Mesodermal cell (in vitro differentiated cells): Measurements from ENCODE around the gene EPSTI1.
"Not testable (repeated sequence)": the region's sequence is repeated elsewhere in the genome, so short reads cannot be mapped to it uniquely, and the experiment has no call there.

ENCODE experiments used
- H3K27ac ChIP-seq: 2 replicates; pipeline ENCODE4 v1.7.0; 2013; ENCODE audit warnings: mild to moderate bottlenecking, low read depth, low read length, moderate library complexity; ENCODE audit not compliant: severe bottlenecking
- H3K36me3 ChIP-seq: 2 replicates; pipeline ENCODE4 v1.7.1; 2013; ENCODE audit warnings: mild to moderate bottlenecking, low read length, moderate library complexity; ENCODE audit not compliant: control insufficient read depth, insufficient read depth
- H3K4me1 ChIP-seq: one replicate; pipeline ENCODE4 v1.7.1; 2013; ENCODE audit warnings: mild to moderate bottlenecking, low read length; ENCODE audit not compliant: insufficient read depth, control insufficient read depth, poor library complexity, severe bottlenecking
- H3K4me3 ChIP-seq: 2 replicates; pipeline ENCODE4 v1.7.0; 2013; ENCODE audit warnings: low read length, control low read depth, mild to moderate bottlenecking; ENCODE audit not compliant: insufficient read depth, poor library complexity, severe bottlenecking; ENCODE audit errors: extremely low read depth
- H3K9me3 ChIP-seq: 2 replicates; pipeline ENCODE4 v1.7.1; 2013; ENCODE audit warnings: mild to moderate bottlenecking, low read length, moderate library complexity; ENCODE audit not compliant: control insufficient read depth
- WGBS, 2 experiments: methylation state at CpG; one replicate each; pipeline ENCODE4 v1.1.5; 2013; ENCODE audit warnings: missing lambda C conversion rate in 2 of 2; ENCODE audit not compliant: insufficient coverage in 2 of 2; 5-methylcytosine and 5-hydroxymethylcytosine counted together

Gene EPSTI1

DNA sequence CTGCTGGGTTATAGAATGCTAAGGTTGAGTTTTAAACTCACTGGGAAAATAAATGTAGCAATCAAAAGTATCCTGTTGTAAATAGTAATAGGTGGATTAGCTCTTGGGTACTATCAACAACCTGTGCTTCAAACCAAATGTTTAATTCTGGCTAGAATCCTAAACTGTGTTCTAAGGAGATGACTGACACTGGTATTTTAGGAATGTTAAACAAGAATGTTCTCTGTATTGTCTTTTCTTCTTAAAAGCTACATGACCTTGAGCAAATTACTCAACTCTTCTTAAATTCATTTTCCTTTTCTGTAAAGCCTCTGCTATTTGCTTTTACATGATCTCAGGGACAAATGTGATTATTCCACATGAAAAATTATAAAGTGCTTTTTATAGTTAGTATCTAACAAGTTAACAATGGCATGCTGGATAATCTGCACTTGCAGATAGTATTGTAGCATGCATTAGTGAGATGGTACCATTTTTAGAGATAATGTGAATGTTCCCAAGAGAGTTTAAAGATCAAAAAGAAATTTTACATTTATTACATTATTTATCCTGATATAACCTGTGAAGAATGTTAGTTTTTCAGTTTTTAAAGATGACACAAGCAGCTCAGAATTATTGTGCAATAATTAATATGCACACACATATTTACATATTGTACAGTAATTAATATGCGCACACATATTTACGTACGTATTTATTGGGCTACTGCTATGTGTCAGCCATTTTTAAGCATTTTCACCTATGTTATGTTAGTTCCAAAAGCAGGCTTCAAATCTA is 13.6 kb upstream of the EPSTI1 start:
- Histone ChIP-seq H3K4me3 (no peak overlapping the region), H3K4me1 (peaks cover 29% of the 10 kb centered on the region)
- WGBS, 2 experiments, result 100% methylated on average over 1 of the region's 3 CpGs; no CpG with 5 or more reads in 1 of the 2 experiments

DNA sequence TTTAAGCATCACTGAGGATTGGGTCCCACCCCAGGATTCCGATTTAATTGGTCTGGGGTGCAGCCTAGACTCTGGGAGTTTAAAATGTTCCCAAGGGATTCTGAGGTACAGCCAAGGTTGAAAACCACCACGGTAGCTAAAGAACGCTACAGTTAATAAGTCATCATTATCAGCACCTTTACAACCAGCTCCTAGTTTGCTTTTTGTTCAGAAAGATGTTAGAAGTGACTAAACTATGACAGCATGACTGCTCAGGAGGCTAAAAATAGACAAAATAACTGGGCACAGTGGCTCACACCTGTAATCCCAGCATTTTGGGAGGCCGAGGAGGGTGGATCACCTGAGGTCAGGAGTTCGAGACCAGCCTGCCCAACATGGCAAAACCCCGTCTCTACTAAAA is 11.7 kb upstream of the EPSTI1 start:
- Histone ChIP-seq H3K27ac (no peak overlapping the region), H3K9me3 (peaks cover 5% of the 10 kb centered on the region), H3K4me3 (no peak overlapping the region), H3K4me1 (peaks cover 27% of the 10 kb centered on the region), H3K36me3 (no peaks in the 10 kb centered on the region)
- WGBS, 2 experiments, result 86 to 92% methylated on average over 2 to 4 of the region's 6 CpGs

More for the DNA sequence above, 13.6 kb upstream of the EPSTI1 start:
- H3K9me3 ChIP-seq, result peaks cover 5% of the 10 kb centered on the region
- H3K27ac ChIP-seq, result peak overlapping the region; percentile 62
- H3K36me3 ChIP-seq, result no peaks in the 10 kb centered on the region

DNA sequence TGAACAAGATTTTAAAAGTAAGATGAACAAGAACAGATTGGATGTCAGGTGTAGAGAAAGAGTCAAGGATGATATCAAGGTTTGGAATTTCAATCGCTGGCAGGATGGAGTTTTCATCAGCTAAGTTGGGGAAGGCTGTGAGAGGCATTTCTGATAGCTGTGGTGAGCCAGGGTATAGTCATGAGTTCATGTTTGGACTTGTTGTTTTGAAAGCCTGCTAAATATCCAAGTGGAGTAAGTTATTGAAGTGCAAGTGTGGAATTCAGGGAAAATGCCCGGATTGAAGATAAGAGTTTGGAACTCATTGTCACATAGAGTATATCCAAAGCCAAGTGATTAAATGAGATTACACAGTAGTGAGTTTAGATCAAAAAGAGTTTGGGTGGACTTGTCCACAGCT is 11.0 kb upstream of the EPSTI1 start:
- H3K36me3 ChIP-seq, result no peaks in the 10 kb centered on the region
- 95 to 100% methylated on average over 2 of the region's 2 CpGs for WGBS, 2 experiments
- H3K4me3 ChIP-seq, result no peak overlapping the region
- no peak overlapping the region for H3K27ac ChIP-seq
- H3K4me1 ChIP-seq, result peaks cover 21% of the 10 kb centered on the region
- H3K9me3 ChIP-seq, result peaks cover 5% of the 10 kb centered on the region

DNA sequence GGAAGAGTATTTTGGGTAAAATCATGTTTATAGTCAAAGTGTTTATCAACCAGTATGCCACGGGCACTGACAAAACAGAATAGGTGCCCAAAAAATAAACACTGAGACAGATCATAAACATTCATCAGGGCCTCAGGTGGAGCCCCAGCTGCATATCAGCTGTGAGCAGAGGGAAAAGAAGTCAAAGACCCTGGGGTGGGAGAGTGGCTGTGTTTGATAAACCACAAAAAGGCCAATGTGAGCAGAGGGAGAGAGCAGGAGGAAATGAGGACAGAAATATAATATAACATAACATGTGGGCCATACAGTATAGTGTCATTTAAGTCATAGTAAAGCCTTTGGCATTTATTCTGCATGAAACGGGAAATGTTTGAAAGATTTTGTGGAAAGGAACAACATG is 10.0 kb upstream of the EPSTI1 start:
- Histone ChIP-seq H3K36me3 (no peaks in the 10 kb centered on the region), H3K9me3 (peaks cover 5% of the 10 kb centered on the region), H3K27ac (no peak overlapping the region), H3K4me3 (no peak overlapping the region), H3K4me1 (peaks cover 20% of the 10 kb centered on the region)
- 83 to 100% methylated on average over 1 of the region's 2 CpGs for WGBS, 2 experiments

DNA sequence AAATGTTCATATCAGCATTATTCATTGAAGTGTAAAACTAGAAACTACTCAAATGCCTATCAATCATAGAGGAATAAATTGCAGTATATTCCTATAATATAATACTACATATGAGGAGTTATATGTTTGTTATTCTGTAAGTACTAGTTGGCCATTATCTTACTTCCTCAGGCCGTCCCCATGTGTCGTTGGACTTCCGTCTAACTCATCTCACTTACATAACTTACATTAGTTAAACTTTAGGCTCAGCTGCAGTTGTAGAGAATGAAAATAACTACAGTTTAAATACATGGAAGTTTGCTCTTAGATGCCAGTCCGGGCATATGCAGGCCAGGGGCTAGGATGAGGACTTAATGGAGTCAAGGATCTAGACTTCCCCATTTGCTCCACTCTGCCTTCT is 8.6 kb upstream of the EPSTI1 start:
- Histone ChIP-seq H3K4me3 (no peak overlapping the region), H3K4me1 (peaks cover 21% of the 10 kb centered on the region), H3K27ac (no peak overlapping the region), H3K9me3 (peaks cover 5% of the 10 kb centered on the region), H3K36me3 (no peaks in the 10 kb centered on the region)
- 100% methylated on average over 1 of the region's 4 CpGs; no CpG with 5 or more reads in 1 of the 2 experiments for WGBS, 2 experiments

DNA sequence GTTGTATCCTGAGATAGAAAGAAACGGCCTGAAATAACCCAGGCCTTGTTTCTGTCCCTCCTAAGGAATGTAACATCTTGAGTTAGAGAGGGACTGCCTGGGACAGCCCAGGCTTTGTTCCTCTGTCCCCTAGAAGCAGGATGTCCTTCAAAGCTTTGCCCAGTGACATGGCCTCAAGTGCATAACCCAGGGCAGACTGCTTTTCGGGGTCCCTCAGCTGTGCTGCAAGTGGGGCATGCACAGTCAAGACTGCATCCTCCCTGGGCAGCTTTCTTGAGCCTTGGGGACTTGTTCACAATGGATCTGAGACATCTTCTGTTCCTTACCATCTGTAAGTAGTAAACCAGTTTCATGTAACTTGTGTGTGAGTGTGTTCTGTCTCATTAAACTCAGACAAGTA is 7.5 kb upstream of the EPSTI1 start:
- 100% methylated on average over 1 to 2 of the region's 2 CpGs for WGBS, 2 experiments
- Histone ChIP-seq H3K36me3 (no peaks in the 10 kb centered on the region), H3K27ac (no peak overlapping the region), H3K4me3 (no peak overlapping the region), H3K9me3 (peaks cover 5% of the 10 kb centered on the region), H3K4me1 (peaks cover 14% of the 10 kb centered on the region)

DNA sequence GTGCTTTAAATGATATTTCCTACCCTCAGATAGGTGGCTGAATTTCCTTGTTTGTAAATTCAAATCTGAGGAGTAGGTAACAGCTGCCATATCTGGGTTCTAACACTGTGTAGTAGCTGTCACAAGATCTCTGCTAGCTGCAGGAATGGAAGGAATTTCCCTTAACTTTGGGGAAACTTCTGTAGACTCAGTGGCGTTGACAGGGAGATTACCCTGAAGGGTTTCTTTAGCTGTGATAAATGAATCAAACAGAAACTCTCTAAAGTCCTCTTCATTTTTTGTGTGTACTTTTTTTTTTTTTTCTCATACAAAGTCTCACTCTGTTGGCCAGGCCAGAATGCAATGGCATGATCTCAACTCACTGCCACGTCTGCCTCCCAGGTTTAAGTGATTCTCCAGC is 5.3 kb upstream of the EPSTI1 start:
- Histone ChIP-seq H3K27ac (peak overlapping the region; percentile 41), H3K4me3 (no peak overlapping the region), H3K36me3 (no peaks in the 10 kb centered on the region), H3K4me1 (peaks cover 10% of the 10 kb centered on the region), H3K9me3 (peaks cover 2% of the 10 kb centered on the region)
- 83 to 92% methylated on average over 1 of the region's 2 CpGs for WGBS, 2 experiments

DNA sequence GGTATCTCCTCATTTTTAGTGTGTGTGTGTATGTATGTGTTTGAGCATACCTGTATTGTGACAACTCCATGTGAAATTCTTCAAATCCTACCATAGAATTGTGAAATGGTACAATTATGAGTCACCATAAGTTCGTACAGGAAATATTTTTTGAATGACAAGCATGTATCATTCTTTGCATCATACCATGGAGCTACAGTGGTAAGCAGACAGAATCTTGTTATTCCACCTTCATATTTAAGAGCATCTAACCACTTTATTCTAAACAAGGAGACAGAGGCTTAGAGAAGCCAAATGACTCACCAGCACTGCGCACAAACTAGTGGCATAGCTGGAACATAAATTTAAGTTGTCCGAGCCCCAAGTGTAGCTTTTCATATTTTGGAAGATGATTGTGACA is 4.5 kb upstream of the EPSTI1 start:
- Histone ChIP-seq H3K4me3 (no peak overlapping the region), H3K27ac (no peak overlapping the region), H3K36me3 (no peaks in the 10 kb centered on the region), H3K4me1 (peaks cover 10% of the 10 kb centered on the region), H3K9me3 (no peaks in the 10 kb centered on the region)
- WGBS, 2 experiments, result 100% methylated on average over 1 of the region's 3 CpGs

DNA sequence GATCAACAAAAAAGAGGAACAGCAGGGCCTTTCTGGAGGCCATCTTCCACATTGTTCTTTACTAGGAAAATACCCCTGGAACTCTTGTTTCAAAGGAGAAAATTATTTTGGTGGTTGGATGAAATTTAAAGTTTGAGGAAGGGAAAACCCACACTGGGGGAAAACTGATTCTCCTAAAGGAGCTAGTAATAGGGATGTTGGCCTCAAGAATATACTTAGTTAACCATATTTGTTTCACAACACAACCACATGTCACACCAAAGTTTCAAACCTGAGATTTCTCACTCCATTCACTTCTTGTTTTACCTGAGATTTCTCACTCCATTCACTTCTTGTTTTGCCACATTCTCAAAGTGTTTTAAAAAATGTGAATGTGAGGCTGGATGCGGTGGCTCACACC is 2.8 kb upstream of the EPSTI1 start:
- WGBS, 2 experiments, result no CpG with 5 or more reads among the region's 1 CpG
- H3K36me3 ChIP-seq, result no peaks in the 10 kb centered on the region
- H3K9me3 ChIP-seq, result no peaks in the 10 kb centered on the region
- H3K4me3 ChIP-seq, result no peak overlapping the region
- peaks cover 10% of the 10 kb centered on the region for H3K4me1 ChIP-seq
- H3K27ac ChIP-seq, result no peak overlapping the region

DNA sequence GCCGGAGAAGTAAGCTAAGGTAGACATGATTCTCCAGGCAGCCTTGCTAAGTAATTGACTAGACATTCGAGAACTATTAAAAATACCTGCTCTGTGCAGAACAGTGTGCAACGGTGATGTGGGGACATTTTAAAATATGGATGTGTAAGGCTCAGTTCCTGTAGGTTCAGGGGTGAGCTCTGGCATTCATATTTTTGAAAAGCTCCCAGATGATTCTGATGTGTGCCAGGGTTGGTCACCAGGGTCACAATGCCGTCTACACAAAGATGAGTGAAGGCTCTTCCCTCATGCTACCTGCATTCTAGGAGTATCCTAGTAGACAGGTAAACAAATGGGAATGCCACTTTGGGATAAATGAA is 702 bp upstream of the EPSTI1 start:
- no peak overlapping the region for H3K4me3 ChIP-seq
- peaks cover 10% of the 10 kb centered on the region for H3K4me1 ChIP-seq
- WGBS, 2 experiments, result 100% methylated on average over 2 to 3 of the region's 4 CpGs
- no peaks in the 10 kb centered on the region for H3K36me3 ChIP-seq
- no peak overlapping the region for H3K27ac ChIP-seq
- no peaks in the 10 kb centered on the region for H3K9me3 ChIP-seq

DNA sequence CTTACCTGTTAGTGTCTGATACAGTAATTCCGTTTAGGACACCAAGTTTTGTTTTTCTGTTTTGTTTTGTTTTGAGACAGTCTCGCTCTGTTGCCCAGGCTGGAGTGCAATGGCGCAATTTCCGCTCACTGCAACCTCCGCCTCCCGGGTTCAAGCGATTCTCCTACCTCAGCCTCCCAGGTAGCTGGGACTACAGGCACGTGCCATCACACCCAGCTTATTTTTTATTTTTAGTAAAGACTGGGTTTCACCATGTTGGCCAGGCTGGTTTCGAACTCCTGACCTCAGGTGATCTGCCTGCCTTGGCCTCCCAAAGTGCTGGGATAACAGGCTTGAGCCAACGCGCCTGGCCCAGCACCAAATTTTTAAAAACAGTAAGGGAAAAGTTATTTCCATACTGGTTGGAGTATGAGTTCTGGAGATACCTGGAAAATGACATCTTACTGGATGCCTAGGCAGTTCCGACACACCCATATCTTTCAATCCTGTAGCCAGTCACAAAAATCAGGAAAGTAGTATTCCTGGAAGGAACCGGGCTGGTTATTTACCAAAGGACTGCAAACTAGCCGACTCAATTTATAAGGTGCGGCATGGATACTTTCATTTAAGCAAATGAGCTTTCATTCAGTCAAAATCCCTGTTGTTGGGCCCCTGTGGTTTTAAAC is 676 bp downstream of the EPSTI1 start:
- not testable (repeated sequence) for H3K4me3 ChIP-seq, H3K36me3 ChIP-seq, H3K9me3 ChIP-seq, H3K4me1 ChIP-seq, H3K27ac ChIP-seq
- WGBS, 2 experiments, result 84 to 88% methylated on average over 6 to 9 of the region's 15 CpGs
